ENCODE results near the gene FGR. TPM values are rescaled to one million over a fixed set of nuclear protein-coding genes. Genes with fewer than 3 reads are reported as not detected.
A peak's percentile ranks its signal among the peaks of the same experiment; 100 is the strongest.

Gene FGR
- total and polyA plus RNA-seq, 2 of the 13 experiments (the other 11 are each of a cell fraction or from before 2014, with no cell fraction given): not detected

DNA sequence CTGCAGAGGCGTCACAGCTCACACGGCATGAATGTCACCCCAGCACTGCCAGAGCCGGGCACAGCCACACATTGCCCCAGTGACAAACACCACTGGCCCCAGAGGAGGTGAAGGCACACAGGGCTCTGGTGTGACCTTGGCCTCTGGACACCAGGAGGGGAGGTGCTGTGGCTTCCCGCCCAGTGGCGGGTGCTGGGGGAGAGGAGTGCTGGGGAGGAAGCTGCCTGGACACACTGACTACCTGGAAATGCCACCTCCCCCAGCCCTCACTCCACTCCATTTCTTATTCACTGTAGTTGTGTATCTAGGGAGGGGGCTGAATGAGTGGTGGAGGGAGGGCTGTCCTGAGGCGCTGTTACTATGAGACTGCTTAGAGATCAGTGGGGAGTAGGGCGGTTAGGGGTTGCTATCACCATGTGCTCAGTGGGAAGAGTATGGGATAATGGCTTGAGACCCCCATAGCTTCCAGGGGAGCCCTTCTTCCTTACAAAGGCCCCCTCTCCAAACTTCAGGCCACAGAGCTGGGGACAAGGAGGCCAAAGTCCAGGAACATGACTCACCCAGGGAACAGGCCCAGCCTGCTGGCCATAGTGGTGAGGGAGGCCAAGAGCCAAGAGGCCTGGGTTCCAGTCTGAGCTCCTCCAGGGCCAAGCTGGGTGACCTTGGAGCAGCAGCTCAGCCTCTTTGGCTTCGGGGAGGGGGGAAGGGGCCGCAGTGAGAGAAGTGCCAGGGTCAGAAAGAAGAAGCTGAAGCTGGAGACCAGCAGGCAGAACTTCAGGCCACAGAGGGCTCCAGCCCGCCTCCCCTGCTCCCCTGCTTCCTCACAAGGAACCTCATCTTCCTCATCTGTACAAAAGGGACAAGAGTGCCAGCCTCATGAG lies 71.2 kb downstream of the FGR start (continued):
- TF ChIP-seq, protein P1, sequence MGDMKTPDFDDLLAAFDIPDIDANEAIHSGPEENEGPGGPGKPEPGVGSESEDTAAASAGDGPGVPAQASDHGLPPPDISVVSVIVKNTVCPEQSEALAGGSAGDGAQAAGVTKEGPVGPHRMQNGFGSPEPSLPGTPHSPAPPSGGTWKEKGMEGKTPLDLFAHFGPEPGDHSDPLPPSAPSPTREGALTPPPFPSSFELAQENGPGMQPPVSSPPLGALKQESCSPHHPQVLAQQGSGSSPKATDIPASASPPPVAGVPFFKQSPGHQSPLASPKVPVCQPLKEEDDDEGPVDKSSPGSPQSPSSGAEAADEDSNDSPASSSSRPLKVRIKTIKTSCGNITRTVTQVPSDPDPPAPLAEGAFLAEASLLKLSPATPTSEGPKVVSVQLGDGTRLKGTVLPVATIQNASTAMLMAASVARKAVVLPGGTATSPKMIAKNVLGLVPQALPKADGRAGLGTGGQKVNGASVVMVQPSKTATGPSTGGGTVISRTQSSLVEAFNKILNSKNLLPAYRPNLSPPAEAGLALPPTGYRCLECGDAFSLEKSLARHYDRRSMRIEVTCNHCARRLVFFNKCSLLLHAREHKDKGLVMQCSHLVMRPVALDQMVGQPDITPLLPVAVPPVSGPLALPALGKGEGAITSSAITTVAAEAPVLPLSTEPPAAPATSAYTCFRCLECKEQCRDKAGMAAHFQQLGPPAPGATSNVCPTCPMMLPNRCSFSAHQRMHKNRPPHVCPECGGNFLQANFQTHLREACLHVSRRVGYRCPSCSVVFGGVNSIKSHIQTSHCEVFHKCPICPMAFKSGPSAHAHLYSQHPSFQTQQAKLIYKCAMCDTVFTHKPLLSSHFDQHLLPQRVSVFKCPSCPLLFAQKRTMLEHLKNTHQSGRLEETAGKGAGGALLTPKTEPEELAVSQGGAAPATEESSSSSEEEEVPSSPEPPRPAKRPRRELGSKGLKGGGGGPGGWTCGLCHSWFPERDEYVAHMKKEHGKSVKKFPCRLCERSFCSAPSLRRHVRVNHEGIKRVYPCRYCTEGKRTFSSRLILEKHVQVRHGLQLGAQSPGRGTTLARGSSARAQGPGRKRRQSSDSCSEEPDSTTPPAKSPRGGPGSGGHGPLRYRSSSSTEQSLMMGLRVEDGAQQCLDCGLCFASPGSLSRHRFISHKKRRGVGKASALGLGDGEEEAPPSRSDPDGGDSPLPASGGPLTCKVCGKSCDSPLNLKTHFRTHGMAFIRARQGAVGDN (CRISPR knock-in tag; IDR thresholded peaks at IDR 0.05): peak; percentile 96
- peak; percentile 99 for TF ChIP-seq ZNF746 (CRISPR knock-in tag; IDR thresholded peaks at IDR 0.05)
- TF ChIP-seq ZNF232 (CRISPR knock-in tag; IDR thresholded peaks at IDR 0.05; ENCODE audit: borderline replicate concordance): peak; percentile 53; the same call in 1 of the 2 replicates
- TF ChIP-seq GZF1 (CRISPR knock-in tag; IDR thresholded peaks at IDR 0.05): 0 out of 2 replicates have a peak, but pooled peaks have one; percentile 79
- TF ChIP-seq, protein P2, sequence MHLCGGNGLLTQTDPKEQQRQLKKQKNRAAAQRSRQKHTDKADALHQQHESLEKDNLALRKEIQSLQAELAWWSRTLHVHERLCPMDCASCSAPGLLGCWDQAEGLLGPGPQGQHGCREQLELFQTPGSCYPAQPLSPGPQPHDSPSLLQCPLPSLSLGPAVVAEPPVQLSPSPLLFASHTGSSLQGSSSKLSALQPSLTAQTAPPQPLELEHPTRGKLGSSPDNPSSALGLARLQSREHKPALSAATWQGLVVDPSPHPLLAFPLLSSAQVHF (CRISPR knock-in tag; IDR thresholded peaks at IDR 0.05): no peak
- TF ChIP-seq TRAFD1 (CRISPR knock-in tag; IDR thresholded peaks at IDR 0.05; ENCODE audit: borderline replicate concordance): peak; percentile 78; the same call in 1 of the 2 replicates
- peak; percentile 82; the same call in 1 of the 2 replicates for TF ChIP-seq ETV5 (CRISPR knock-in tag; IDR thresholded peaks at IDR 0.05; ENCODE audit: borderline replicate concordance)
- TF ChIP-seq, protein P3, sequence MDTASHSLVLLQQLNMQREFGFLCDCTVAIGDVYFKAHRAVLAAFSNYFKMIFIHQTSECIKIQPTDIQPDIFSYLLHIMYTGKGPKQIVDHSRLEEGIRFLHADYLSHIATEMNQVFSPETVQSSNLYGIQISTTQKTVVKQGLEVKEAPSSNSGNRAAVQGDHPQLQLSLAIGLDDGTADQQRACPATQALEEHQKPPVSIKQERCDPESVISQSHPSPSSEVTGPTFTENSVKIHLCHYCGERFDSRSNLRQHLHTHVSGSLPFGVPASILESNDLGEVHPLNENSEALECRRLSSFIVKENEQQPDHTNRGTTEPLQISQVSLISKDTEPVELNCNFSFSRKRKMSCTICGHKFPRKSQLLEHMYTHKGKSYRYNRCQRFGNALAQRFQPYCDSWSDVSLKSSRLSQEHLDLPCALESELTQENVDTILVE (CRISPR knock-in tag; IDR thresholded peaks at IDR 0.05): peak; percentile 76; the same call in 1 of the 2 replicates
- TF ChIP-seq, protein P4, sequence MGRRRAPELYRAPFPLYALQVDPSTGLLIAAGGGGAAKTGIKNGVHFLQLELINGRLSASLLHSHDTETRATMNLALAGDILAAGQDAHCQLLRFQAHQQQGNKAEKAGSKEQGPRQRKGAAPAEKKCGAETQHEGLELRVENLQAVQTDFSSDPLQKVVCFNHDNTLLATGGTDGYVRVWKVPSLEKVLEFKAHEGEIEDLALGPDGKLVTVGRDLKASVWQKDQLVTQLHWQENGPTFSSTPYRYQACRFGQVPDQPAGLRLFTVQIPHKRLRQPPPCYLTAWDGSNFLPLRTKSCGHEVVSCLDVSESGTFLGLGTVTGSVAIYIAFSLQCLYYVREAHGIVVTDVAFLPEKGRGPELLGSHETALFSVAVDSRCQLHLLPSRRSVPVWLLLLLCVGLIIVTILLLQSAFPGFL (CRISPR knock-in tag; IDR thresholded peaks at IDR 0.05): no peak
- TF ChIP-seq DMAP1 (CRISPR knock-in tag; IDR thresholded peaks at IDR 0.05): peak; percentile 82; the same call in 1 of the 2 replicates
- TF ChIP-seq MTA3 (CRISPR knock-in tag; IDR thresholded peaks at IDR 0.05): no peak
- peak; percentile 66; the same call in 1 of the 2 replicates for TF ChIP-seq ZNF652 (CRISPR knock-in tag; IDR thresholded peaks at IDR 0.05; ENCODE audit: borderline replicate concordance, low read depth)
- TF ChIP-seq U2AF2 (IDR thresholded peaks at IDR 0.05; ENCODE audit: low read depth, low read length): no peak
- TF ChIP-seq FOSL2 (CRISPR knock-in tag; IDR thresholded peaks at IDR 0.05): peak; percentile 95
- peak; percentile 34 for TF ChIP-seq STAG1 (CRISPR knock-in tag; IDR thresholded peaks at IDR 0.05)
- TF ChIP-seq ZFP36L1 (CRISPR knock-in tag; IDR thresholded peaks at IDR 0.05): peak; percentile 79; the same call in 1 of the 2 replicates
- no peak for TF ChIP-seq SNRNP70 (IDR thresholded peaks at IDR 0.05; ENCODE audit: low read depth, low read length)
- TF ChIP-seq PAX8 (CRISPR knock-in tag; IDR thresholded peaks at IDR 0.05; ENCODE audit: borderline replicate concordance): no peak
- no peak for TF ChIP-seq CC2D1A (CRISPR knock-in tag; IDR thresholded peaks at IDR 0.05)
- peak; percentile 54; the same call in 1 of the 2 replicates for TF ChIP-seq ZIK1 (CRISPR knock-in tag; IDR thresholded peaks at IDR 0.05; ENCODE audit: borderline replicate concordance, low read depth)
- no peak for TF ChIP-seq ZNF282 (IDR thresholded peaks at IDR 0.05; ENCODE audit: partially characterized antibody)
